COLO829 (cell line): ENCODE measurements around the gene ITGAL.
"Not testable (repeated sequence)": the region's sequence is repeated elsewhere in the genome, so short reads cannot be mapped to it uniquely, and the experiment has no call there.

Source experiments
- DNase-seq: peaks from one replicate; pipeline ENCODE4 v3.0.0; 2012; ENCODE audit warnings: low spot score

The ITGAL gene

DNA sequence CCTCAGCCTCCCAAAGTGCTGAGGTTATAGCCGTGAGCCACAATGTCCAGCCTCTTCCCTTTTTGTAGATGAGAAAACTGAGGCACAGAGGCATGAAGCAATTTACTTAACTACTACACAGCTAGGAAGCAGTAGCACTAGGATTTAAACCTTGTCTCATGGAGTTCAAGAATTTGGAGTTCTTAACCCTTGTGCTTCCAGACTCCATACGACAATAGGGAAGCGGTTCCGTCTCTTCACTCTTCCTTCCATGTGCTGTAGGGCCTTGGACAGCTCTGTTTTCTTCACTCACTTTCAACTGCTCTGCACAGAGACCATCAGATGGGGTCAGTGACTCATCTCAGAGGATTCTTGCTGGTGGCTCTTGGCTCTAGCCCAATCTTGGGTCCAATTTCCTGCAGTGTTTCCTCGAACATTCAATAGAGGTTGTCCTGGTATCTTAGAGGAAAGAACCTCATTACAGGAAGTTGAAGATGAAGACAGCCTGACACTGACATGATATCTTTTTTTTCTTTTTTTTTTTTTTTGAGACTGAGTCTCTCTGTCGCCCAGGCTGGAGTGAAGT is 19.3 kb downstream of the ITGAL start:
- peak; percentile 64 for DNase-seq

- DNase-seq = no peak
Observed at GRCh38 chr16:30493941-30494488, 21.5 kb downstream of the ITGAL start.

- no peak for DNase-seq
Observed at GRCh38 chr16:30494709-30495108, 22.2 kb downstream of the ITGAL start.

DNA sequence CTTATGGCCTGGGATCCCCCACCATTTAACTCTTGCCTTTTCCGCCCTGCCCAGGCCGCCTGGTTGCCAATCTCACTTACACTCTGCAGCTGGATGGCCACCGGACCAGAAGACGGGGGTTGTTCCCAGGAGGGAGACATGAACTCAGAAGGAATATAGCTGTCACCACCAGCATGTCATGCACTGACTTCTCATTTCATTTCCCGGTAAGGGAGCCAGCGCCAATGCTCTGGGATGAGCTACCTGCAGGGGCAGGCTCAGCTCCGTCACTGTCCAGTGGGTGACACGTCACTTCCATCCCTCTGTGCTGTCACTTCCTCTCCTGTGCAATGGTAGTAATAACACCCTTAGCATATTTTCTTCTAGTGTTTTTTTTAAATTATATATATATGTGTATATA is 26.7 kb downstream of the ITGAL start:
- DNase-seq = no peak

- no peak for DNase-seq
Observed at GRCh38 chr16:30503403-30504296, 31.1 kb downstream of the ITGAL start.

- DNase-seq = no peak
Observed at GRCh38 chr16:30509081-30509765, 36.7 kb downstream of the ITGAL start.

DNA sequence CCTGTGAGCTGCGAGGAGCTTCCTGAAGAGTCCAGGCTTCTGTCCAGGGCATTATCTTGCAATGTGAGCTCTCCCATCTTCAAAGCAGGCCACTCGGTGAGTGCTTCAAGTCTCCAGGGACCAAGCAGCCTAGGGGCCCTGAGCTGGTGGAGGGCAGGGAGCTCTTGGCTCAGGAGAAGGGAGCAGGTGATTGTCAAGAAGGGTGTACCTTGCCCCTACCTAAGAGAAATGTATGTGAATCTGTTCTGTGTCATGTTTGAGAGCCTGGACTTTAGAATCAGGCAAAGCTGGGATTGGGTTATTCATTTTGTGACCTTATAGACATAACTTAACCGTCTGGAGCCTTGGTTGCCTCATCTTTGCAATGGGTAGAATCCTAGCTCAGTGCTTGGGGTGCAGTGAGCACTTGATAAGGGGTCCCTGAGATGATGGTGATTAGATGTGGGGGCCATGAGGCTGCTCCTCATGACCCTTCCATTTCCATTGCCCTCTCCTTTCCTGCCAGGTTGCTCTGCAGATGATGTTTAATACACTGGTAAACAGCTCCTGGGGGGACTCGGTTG is 37.9 kb downstream of the ITGAL start:
- DNase-seq = no peak

GRCh38 chr16:30511509-30511908 is 39.0 kb downstream of the ITGAL start:
- no peak for DNase-seq

GRCh38 chr16:30515275-30515674 is 42.7 kb downstream of the ITGAL start:
- DNase-seq = no peak

DNA sequence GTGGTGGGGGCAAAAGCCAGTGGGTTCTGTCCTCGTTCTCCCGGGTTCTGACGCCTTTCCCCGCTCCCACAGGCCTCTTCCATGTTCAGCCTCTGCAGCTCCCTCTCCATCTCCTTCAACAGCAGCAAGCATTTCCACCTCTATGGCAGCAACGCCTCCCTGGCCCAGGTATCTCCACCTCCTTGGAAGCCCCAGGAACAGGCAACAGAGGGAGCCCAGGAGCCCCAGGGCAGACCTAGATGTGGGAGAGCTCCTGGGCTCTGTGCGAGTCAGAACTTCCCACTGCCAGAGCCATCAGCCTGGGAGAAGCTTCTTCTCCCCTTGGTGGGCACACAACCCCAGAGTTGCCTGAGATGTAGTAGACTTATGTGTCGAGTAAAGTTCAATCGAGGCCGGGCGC is 46.0 kb downstream of the ITGAL start:
- no peak for DNase-seq

DNA sequence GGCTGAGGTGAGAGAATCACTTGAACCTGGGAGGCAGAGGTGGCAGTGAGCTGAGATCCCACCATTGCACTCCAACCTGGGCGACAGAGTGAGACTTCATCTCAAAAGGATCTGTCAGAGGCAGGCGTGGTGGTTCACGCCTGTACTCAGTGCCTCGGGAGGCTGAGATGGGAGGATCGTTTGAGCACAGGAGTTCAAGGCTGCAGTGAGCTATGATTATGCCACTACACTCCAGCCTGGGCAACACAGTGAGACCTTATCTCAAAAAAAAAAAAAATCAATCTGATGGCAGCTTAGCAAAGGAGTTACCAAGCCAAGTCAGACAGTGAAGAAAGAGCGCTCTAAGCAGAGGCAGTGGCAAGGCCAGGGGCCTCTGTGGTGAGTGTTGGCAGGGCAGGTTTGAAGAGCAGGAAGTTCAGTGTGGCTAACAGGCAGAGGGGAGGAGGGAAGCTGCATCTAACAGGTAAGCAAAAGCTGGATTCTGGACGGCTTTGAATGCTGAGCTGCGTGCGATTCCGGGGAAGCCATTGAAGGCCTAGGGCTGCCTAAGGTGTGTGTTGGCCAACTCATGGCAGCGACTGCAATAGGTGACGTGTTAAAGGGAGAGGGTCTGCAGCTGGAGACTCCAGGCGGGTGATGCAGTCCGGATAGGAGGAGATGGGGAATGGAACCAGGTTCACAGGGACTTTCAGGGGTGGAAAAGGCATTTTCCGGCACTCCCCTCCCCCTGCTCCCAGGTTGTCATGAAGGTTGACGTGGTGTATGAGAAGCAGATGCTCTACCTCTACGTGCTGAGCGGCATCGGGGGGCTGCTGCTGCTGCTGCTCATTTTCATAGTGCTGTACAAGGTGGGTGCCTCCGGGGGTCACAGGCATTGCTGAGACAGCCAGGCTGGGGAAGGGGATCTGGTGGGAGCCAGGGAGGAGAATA is 46.8 kb downstream of the ITGAL start:
- no peak for DNase-seq

DNA sequence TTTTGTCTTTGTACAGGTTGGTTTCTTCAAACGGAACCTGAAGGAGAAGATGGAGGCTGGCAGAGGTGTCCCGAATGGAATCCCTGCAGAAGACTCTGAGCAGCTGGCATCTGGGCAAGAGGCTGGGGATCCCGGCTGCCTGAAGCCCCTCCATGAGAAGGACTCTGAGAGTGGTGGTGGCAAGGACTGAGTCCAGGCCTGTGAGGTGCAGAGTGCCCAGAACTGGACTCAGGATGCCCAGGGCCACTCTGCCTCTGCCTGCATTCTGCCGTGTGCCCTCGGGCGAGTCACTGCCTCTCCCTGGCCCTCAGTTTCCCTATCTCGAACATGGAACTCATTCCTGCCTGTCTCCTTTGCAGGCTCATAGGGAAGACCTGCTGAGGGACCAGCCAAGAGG is 48.9 kb downstream of the ITGAL start:
- DNase-seq = no peak

- no peak for DNase-seq
Observed at GRCh38 chr16:30521873-30522641, 49.5 kb downstream of the ITGAL start.

DNA sequence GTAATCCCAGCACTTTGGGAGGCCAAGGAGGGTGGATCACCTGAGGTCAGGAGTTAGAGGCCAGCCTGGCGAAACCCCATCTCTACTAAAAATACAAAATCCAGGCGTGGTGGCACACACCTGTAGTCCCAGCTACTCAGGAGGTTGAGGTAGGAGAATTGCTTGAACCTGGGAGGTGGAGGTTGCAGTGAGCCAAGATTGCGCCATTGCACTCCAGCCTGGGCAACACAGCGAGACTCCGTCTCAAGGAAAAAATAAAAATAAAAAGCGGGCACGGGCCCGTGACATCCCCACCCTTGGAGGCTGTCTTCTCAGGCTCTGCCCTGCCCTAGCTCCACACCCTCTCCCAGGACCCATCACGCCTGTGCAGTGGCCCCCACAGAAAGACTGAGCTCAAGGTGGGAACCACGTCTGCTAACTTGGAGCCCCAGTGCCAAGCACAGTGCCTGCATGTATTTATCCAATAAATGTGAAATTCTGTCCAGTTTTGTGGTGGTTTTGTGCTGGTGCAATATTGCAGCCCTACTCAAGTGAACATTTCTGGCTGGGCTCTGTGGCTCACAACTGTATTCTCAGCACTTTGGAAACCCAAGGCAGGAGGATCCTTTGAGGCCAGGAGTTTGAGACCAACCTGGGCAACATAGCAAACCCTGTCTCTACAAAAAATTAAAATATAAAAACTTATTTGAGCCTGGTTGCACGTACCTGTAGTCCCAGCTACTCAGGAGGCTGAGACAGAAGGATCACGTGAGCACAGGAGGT is 50.3 kb downstream of the ITGAL start:
- not testable (repeated sequence) for DNase-seq

- no peak for DNase-seq
Observed at GRCh38 chr16:30523768-30524574, 51.4 kb downstream of the ITGAL start.

DNA sequence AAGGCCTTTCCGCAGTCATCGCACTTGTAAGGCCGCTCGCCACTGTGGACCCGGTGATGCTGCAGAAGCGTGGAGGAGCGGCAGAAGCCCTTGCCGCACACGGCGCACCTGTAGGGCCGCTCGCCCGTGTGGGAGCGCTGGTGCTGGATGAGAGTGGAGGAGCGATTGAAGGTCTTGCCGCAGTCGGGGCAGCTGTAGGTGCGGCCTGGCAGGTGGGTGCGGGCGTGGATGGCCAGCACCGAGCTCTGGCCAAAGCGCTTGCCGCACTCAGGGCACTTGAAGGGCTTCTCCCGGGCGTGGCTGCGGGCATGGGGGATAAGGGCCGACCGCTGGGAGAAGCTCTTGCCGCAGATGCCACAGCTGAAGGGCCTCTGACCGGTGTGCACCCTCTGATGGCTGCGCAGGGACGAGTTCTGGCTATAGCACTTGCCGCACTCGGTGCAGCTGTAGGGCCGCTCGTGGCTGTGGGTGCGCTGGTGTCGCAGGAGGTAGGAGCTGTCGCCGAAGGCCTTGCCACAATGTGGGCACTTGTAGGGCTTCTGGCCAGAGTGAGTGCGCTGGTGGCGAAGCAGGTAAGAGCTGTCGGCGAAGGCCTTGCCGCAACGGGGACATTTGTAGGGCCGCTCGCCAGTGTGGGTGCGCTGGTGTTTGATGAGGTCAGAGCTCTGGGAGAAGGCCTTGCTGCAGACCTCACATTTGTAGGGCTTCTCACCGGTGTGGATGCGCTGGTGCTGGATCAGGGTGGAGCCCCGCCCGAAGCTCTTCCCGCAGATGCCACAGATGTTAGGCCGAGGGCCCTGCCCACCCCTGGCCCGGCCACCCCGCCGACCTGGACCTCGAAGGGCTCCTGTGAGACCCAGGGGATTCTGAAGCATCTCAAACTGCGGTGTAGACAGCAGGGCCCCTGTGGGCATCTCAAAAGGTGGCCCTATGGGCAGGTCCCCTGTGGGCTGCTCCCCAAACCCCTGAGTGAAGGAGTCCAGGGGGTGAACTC is 52.3 kb downstream of the ITGAL start:
- no peak for DNase-seq

DNA sequence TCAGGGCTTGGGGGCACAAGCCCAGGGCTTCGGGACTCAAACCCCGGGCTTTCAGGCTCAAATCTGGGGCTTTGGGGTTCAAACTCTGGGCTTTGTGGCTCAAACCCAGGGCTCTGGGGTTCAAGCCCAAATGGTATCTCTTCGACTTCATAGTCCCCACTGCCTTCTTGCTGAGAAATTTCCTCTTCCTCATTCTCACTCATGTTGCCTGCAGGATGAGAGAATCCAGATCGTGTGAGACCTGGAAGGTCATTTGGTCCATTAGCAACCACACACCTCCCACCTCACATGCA is 53.2 kb downstream of the ITGAL start:
- DNase-seq = no peak
